Uterus (tissue), 4 donors: ENCODE data around the gene BTF3. TPM values are rescaled to one million over a fixed set of nuclear protein-coding genes. Genes with fewer than 3 reads are reported as not detected.

ENCODE experiments used
- DNase-seq, 2 donors: peaks; one replicate each; pipeline ENCODE4 v3.0.0-alpha.2; 2019 to 2020
- H3K27ac ChIP-seq, 2 donors: fragments of 200-600 bp; sonication (generic); 1 replicate in 1 of 2; 2 replicates in 1 of 2; pipeline ENCODE4 v1.5.1; 2016 to 2018
- H3K27me3 ChIP-seq, 2 donors: fragments of 200-600 bp; sonication (generic); one replicate each; pipeline ENCODE4 v1.5.1; 2018 to 2019; ENCODE audit warnings: control low read depth in 1 of 2
- H3K36me3 ChIP-seq, 2 donors: fragments of 200-600 bp; sonication (generic); one replicate each; pipeline ENCODE4 v1.5.1; 2019; ENCODE audit warnings: control low read depth in 1 of 2
- H3K4me1 ChIP-seq, 2 donors: fragments of 200-600 bp; sonication (generic); one replicate each; pipeline ENCODE4 v1.5.1; 2018 to 2019; ENCODE audit warnings: control low read depth in 1 of 2
- H3K4me3 ChIP-seq, 2 donors: fragments of 200-600 bp; sonication (generic); 1 replicate in 1 of 2; 2 replicates in 1 of 2; pipeline ENCODE4 v1.5.1; 2018 to 2019; ENCODE audit warnings: mild to moderate bottlenecking in 1 of 2
- H3K9me3 ChIP-seq, 2 donors: fragments of 200-600 bp; sonication (generic); one replicate each; pipeline ENCODE4 v1.5.1; 2019; ENCODE audit warnings: control low read depth in 1 of 2
- CTCF ChIP-seq, 4 experiments: fragments of 200-600 bp in 2 of 4; fragments of 450-650 bp in 2 of 4; sonication (generic) in 2 of 4; IDR thresholded peaks; one replicate each; pipeline ENCODE4 v1.5.1; 2016 to 2019; ENCODE audit warnings: antibody characterized with exemption in 4 of 4, mild to moderate bottlenecking in 2 of 4, moderate library complexity in 1 of 4
- POLR2A ChIP-seq, 2 donors: fragments of 450-650 bp; IDR thresholded peaks; one replicate each; pipeline ENCODE4 v1.6.1; 2016; ENCODE audit warnings: antibody characterized with exemption in 2 of 2, mild to moderate bottlenecking in 1 of 2, moderate library complexity in 1 of 2
- intact Hi-C: fragments of 100-400 bp; cut with DNase I; formaldehyde crosslinking; loops from one replicate; pipeline ENCODE4 v1.15.1; 2023; ENCODE audit warnings: low total_unique reads
- total RNA-seq, 4 donors: library from RNA; depleted of rRNA in 3 of 4; stranded (reverse); fragments of >200 nt in 3 of 4; gene quantifications; one replicate each; pipeline versions ENCODE4 v1.1.0 to v1.2.4, GENCODE V29; 2014 to 2023
- donor health status: DM: yes; HTN: yes; CAD: no.

The BTF3 gene
- total RNA-seq, 4 donors from 2014 or later = 247 to 690 (median 555) TPM

DNA sequence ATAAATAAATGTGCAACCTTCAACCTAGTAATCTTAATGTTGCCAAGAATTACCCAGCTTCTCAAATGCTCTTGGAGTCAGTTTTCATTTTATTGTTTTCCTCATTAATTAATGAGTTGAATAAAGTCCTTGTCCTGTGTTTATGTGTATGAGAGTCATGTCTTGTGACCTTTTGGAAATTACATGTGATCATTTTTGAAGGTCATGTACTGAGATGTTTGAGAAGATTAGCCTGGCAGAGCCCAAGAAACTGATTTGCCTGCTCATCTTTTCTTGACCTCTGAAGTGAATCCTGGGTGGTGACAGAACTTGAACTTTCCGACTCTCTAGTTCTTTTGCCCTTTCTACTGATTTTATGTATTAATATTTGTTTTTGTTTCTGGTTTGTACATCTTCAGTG, 51.8 kb downstream of the BTF3 start:
- TF ChIP-seq CTCF (IDR thresholded peaks at IDR 0.05) (no peak), POLR2A (IDR thresholded peaks at IDR 0.05) (no peak)
- Histone ChIP-seq H3K27ac (no peak overlapping the region), H3K4me1 (no peaks in the 10 kb centered on the region), H3K27me3 (no peaks in the 10 kb centered on the region), H3K36me3 (no peaks in the 10 kb centered on the region), H3K9me3 (no peaks in the 10 kb centered on the region), H3K4me3 (no peak overlapping the region)
- no peak for DNase-seq
- intact Hi-C loops = no loop called here

- no peaks in the 10 kb centered on the region for H3K36me3 ChIP-seq
- TF ChIP-seq POLR2A (IDR thresholded peaks at IDR 0.05) (no peak), CTCF (IDR thresholded peaks at IDR 0.05) (no peak)
Measured at GRCh38 chr5:73552642-73553041, 54.4 kb downstream of the BTF3 start.

More at GRCh38 chr5:73552642-73553041, 54.4 kb downstream of the BTF3 start:
- no peak overlapping the region for H3K27ac ChIP-seq
- no peaks in the 10 kb centered on the region for H3K4me1 ChIP-seq
- no peaks in the 10 kb centered on the region for H3K9me3 ChIP-seq
- no peak for DNase-seq
- intact Hi-C loops = no loop called here
- no peaks in the 10 kb centered on the region for H3K27me3 ChIP-seq
- H3K4me3 ChIP-seq = no peak overlapping the region

Other genes with a start within 250 kb of the BTF3 start
- 1 to 10 TPM in 1 of 4 donors, under 1 TPM in 1, not detected in 2; 0.28 to 1.3 TPM for gene FOXD1, start 49.7 kb upstream of the BTF3 start, total RNA-seq
- 10 to 100 TPM; 29.4 to 99.9 (median 45.8) TPM for gene ANKRA2, start 67.2 kb downstream of the BTF3 start, total RNA-seq
- 10 to 100 TPM in 2 of 4 donors, 1 to 10 TPM in 2; 6.9 to 54.5 (median 13.7) TPM for gene UTP15, start 67.3 kb downstream of the BTF3 start, total RNA-seq
- gene ARHGEF28, start 127.8 kb downstream of the BTF3 start, total RNA-seq = 10 to 100 TPM; 11.9 to 23.2 (median 19.3) TPM